IMR-90 (cell line): ENCODE results near the gene SRD5A3.
"Not testable (repeated sequence)": the region's sequence is repeated elsewhere in the genome, so short reads cannot be mapped to it uniquely, and the experiment has no call there.

Source experiments
- BHLHE40 ChIP-seq: fragments of 150-350 bp; IDR thresholded peaks from 2 replicates; pipeline ENCODE4 v1.6.1; 2016; ENCODE audit warnings: mild to moderate bottlenecking, low read depth, low read length
- CEBPB ChIP-seq: IDR thresholded peaks from 2 replicates; pipeline ENCODE4 v1.6.1; 2012; ENCODE audit warnings: low read depth, low read length, improper control_type of control experiment
- CHD1 ChIP-seq: IDR thresholded peaks from 2 replicates; pipeline ENCODE4 v1.6.1; 2012; ENCODE audit warnings: low read depth, low read length, improper control_type of control experiment
- CTCF ChIP-seq: conservative IDR thresholded peaks from 2 replicates; pipeline ENCODE4 v1.5.1; 2012; ENCODE audit warnings: mild to moderate bottlenecking, low read depth, low read length, improper control_type of control experiment
- FOS ChIP-seq: fragments of 150-350 bp; IDR thresholded peaks from 2 replicates; pipeline ENCODE4 v1.6.1; 2016; ENCODE audit warnings: low read depth, low read length
- MXI1 ChIP-seq: IDR thresholded peaks from 2 replicates; pipeline ENCODE4 v1.6.1; 2012; ENCODE audit warnings: low read depth, mild to moderate bottlenecking, low read length, moderate library complexity, borderline replicate concordance
- POLR2A ChIP-seq: IDR thresholded peaks from 2 replicates; pipeline ENCODE4 v1.6.1; 2012; ENCODE audit warnings: mild to moderate bottlenecking, low read depth, low read length
- RAD21 ChIP-seq: IDR thresholded peaks from 2 replicates; pipeline ENCODE4 v1.6.1; 2012; ENCODE audit warnings: low read length, improper control_type of control experiment
- USF2 ChIP-seq: fragments of 150-350 bp; IDR thresholded peaks from 2 replicates; pipeline ENCODE4 v1.6.1; 2017; ENCODE audit warnings: mild to moderate bottlenecking, antibody characterized with exemption, low read length, low read depth

- not testable (repeated sequence) for TF ChIP-seq POLR2A, MXI1, USF2, CTCF, CEBPB, FOS, RAD21, BHLHE40, CHD1
Observed at GRCh38 chr4:55353228-55353747, 7.2 kb downstream of the SRD5A3 start.
